Transverse colon (tissue), 4 donors: ENCODE results near the gene VBP1. TPM values are rescaled to one million over a fixed set of nuclear protein-coding genes. Genes with fewer than 3 reads are reported as not detected.

Experiments
- DNase-seq: peaks from one replicate; pipeline ENCODE4 v3.0.0-alpha.2; 2019
- H3K27ac ChIP-seq, 4 donors: fragments of 200-600 bp; sonication (generic); 2 replicates each; pipeline ENCODE4 v1.5.1; 2016 to 2018; ENCODE audit warnings: inconsistent platforms in 4 of 4
- H3K27me3 ChIP-seq: fragments of 200-600 bp; sonication (generic); 2 replicates; pipeline ENCODE4 v1.5.1; 2017; ENCODE audit warnings: inconsistent platforms
- H3K36me3 ChIP-seq, 4 donors: fragments of 200-600 bp; sonication (generic); 2 replicates each; pipeline ENCODE4 v1.5.1; 2017 to 2019; ENCODE audit warnings: inconsistent platforms in 4 of 4
- H3K4me1 ChIP-seq, 4 donors: fragments of 200-600 bp; sonication (generic); 2 replicates each; pipeline ENCODE4 v1.5.1; 2017 to 2020; ENCODE audit warnings: inconsistent platforms in 4 of 4
- H3K4me3 ChIP-seq, 4 donors: fragments of 200-600 bp; sonication (generic); 1 replicate in 1 of 4; 2 replicates in 3 of 4; pipeline versions ENCODE4 v1.5.1 to v1.6.1; 2017 to 2019; ENCODE audit warnings: inconsistent platforms in 4 of 4
- H3K9me3 ChIP-seq, 2 donors: fragments of 200-600 bp; sonication (generic); 2 replicates each; pipeline ENCODE4 v1.5.1; 2017 to 2019; ENCODE audit warnings: inconsistent platforms in 2 of 2
- EP300 ChIP-seq: sonication (generic); formaldehyde crosslinking; IDR thresholded peaks from one replicate; pipeline ENCODE4 v1.6.1; 2017; ENCODE audit warnings: antibody characterized with exemption, low read depth
- POLR2A ChIP-seq: fragments of 450-650 bp; IDR thresholded peaks from one replicate; pipeline ENCODE4 v1.6.1; 2016; ENCODE audit warnings: antibody characterized with exemption, mild to moderate bottlenecking, moderate library complexity
- POLR2AphosphoS5 ChIP-seq, 3 donors: sonication (generic); formaldehyde crosslinking; IDR thresholded peaks; one replicate each; pipeline ENCODE4 v1.6.1; 2016; ENCODE audit warnings: antibody characterized with exemption in 3 of 3
- WGBS, 2 donors: methylation state at CpG; one replicate each; pipeline ENCODE4 v1.1.5; 2018; ENCODE audit warnings: low coverage in 1 of 2; 5-methylcytosine and 5-hydroxymethylcytosine counted together
- in situ Hi-C, 4 donors: fragments of 200-750 bp; cut with MboI; loops; one replicate each; pipeline versions ENCODE4 v1.15.0 to v1.15.1; 2017; ENCODE audit warnings: low sequenced_read_pairs in 3 of 4, low pct_ligation_motif_present in 1 of 4, low pct_unique_long_range_greater_than_20kb in 1 of 4
- intact Hi-C: fragments of 100-400 bp; cut with DNase I; formaldehyde crosslinking; loops from one replicate; pipeline ENCODE4 v1.15.1; 2023; ENCODE audit warnings: low total_unique reads
- total RNA-seq, 4 donors: library from RNA; depleted of rRNA; stranded (reverse); fragments of >200 nt; gene quantifications; one replicate each; pipeline ENCODE4 v1.1.0, GENCODE V29; 2016
- TF ChIP-seq, protein P1 (sequence below), 5 experiments: fragments of 200-600 bp in 3 of 5; fragments of 450-650 bp in 2 of 5; sonication (generic) in 3 of 5; IDR thresholded peaks; 1 replicate in 2 of 5; 2 replicates in 3 of 5; pipeline ENCODE4 v1.5.1; 2016 to 2017; ENCODE audit warnings: antibody characterized with exemption in 5 of 5, inconsistent platforms in 3 of 5, mild to moderate bottlenecking in 2 of 5, moderate library complexity in 1 of 5

VBP1 gene
- total RNA-seq, 4 donors from 2014 or later, result 6.0 to 24.5 (median 22.3) TPM

DNA sequence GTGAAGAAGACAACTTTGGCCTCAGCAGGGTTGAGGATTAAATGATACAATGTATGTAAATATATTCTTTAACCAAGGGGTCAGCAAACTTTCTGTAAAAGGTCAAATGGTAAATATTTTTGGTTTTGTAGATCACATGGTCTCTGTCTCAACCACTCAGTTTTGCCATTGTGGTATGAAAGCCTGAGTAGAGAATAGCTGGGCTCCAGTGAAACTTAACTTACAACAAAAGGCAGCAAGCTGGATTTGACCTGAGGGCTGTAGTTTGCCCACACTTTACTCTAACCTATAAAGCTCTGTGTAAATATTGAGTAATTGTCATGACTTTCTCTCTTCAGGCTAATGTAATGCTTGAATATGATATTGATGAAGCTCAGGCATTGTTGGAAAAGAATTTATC, 19.6 kb downstream of the VBP1 start:
- Histone ChIP-seq H3K9me3 (no peaks in the 10 kb centered on the region), H3K4me3 (no peak overlapping the region), H3K36me3 (no peaks in the 10 kb centered on the region), H3K4me1 (no peaks in the 10 kb centered on the region), H3K27ac (no peak overlapping the region), H3K27me3 (no peaks in the 10 kb centered on the region)
- in situ Hi-C loops, result no loop called here
- intact Hi-C loops, result no loop called here
- DNase-seq, result no peak
- TF ChIP-seq POLR2A (no peak), EP300 (no peak), POLR2AphosphoS5 (IDR thresholded peaks at IDR 0.05) (no peak)
- TF ChIP-seq, protein P1, sequence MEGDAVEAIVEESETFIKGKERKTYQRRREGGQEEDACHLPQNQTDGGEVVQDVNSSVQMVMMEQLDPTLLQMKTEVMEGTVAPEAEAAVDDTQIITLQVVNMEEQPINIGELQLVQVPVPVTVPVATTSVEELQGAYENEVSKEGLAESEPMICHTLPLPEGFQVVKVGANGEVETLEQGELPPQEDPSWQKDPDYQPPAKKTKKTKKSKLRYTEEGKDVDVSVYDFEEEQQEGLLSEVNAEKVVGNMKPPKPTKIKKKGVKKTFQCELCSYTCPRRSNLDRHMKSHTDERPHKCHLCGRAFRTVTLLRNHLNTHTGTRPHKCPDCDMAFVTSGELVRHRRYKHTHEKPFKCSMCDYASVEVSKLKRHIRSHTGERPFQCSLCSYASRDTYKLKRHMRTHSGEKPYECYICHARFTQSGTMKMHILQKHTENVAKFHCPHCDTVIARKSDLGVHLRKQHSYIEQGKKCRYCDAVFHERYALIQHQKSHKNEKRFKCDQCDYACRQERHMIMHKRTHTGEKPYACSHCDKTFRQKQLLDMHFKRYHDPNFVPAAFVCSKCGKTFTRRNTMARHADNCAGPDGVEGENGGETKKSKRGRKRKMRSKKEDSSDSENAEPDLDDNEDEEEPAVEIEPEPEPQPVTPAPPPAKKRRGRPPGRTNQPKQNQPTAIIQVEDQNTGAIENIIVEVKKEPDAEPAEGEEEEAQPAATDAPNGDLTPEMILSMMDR (IDR thresholded peaks at IDR 0.05), result no peak

DNA sequence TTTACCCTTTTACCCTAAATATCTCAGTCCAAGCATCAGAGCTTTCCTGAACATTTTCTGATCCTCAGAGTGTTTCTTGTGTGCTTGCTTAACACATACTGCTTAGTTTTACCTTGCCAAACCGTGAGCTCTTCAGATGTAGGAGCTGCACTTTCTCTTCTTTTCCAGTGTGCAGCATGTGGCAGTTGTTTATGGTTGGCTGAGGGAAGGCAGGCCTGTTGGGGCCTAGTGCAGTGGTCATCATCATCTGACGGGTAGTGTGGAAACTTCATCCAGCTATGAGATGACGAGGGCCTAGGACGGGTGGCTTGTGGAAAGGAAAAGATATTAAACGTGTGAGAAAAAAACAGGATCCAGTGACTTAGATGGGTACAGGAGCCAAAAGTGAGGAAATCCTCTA, 21.5 kb downstream of the VBP1 start:
- in situ Hi-C loops (no loop called here), intact Hi-C loops (no loop called here)
- TF ChIP-seq EP300 (no peak), POLR2AphosphoS5 (IDR thresholded peaks at IDR 0.05) (peak; percentile 31 to 74 (median 57))
- H3K27ac ChIP-seq, result peak overlapping the region in 2 of 4 donors; percentile 5 to 15
- no peaks in the 10 kb centered on the region for H3K27me3 ChIP-seq
- no peaks in the 10 kb centered on the region for H3K36me3 ChIP-seq
- no peak overlapping the region for H3K4me3 ChIP-seq
- WGBS, 2 donors, result 60 to 79% methylated on average over 1 to 5 of the region's 5 CpGs
- no peak for DNase-seq
- H3K4me1 ChIP-seq, result no peaks in the 10 kb centered on the region
- H3K9me3 ChIP-seq, result no peaks in the 10 kb centered on the region

DNA sequence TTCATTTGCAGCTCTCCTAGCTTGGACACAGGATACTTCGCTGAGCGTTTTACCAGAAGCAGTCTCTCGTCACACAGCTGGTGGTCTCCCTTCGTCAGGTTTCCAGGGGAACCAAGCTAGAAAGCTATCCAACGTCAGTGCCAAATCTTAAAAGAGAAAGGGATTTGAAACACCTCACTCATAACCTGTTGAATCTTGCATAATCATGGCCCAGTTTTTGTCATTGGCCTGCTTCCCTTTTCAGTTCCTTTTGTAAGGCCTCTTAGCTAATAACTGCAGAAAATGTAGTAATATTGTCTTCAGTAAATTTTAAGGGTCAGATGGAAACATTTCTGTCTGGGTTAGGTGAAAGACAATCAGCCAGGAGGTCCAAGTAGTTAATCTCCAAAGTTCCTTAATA, 26.0 kb downstream of the VBP1 start:
- Histone ChIP-seq H3K36me3 (no peaks in the 10 kb centered on the region), H3K27ac (no peak overlapping the region), H3K9me3 (no peaks in the 10 kb centered on the region), H3K4me3 (no peak overlapping the region), H3K4me1 (no peaks in the 10 kb centered on the region), H3K27me3 (no peaks in the 10 kb centered on the region)
- WGBS, 2 donors, result 86 to 100% methylated on average over 1 to 5 of the region's 5 CpGs
- TF ChIP-seq POLR2A, result no peak
- no peak for TF ChIP-seq EP300
- TF ChIP-seq, protein P1 (IDR thresholded peaks at IDR 0.05), result no peak
- TF ChIP-seq POLR2AphosphoS5 (IDR thresholded peaks at IDR 0.05), result no peak
- no peak for DNase-seq
- intact Hi-C loops (no loop called here), in situ Hi-C loops (no loop called here)

DNA sequence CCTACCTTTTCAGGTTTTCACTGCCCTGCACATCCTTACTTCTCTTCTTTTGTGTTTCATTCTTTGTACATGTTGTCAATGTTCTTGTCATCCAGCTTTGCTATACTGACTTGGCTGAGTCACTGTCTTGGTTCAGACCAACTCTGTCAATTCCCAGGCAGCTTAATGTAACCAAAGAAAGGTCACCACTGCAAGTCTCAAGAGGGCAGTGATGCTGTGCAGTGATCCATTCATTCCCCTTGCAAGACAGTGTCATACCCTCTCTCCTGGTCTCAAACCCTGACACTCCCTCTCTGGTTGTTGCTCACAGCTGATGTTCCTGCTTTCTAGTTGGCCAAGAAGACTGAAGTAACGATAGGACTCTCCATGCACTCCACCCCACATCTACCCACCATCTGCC, 30.5 kb downstream of the VBP1 start:
- no peak overlapping the region for H3K4me3 ChIP-seq
- in situ Hi-C loops, result no loop called here
- H3K27me3 ChIP-seq, result no peaks in the 10 kb centered on the region
- TF ChIP-seq POLR2A (no peak), EP300 (no peak), POLR2AphosphoS5 (IDR thresholded peaks at IDR 0.05) (no peak)
- TF ChIP-seq, protein P1 (IDR thresholded peaks at IDR 0.05), result no peak
- no peak for DNase-seq
- WGBS, 2 donors, result 76% methylated on average over 1 of the region's 1 CpG; no CpG with 5 or more reads in 1 of the 2 donors
- no peak overlapping the region for H3K27ac ChIP-seq
- intact Hi-C loops, result no loop called here
- H3K9me3 ChIP-seq, result no peaks in the 10 kb centered on the region
- H3K4me1 ChIP-seq, result no peaks in the 10 kb centered on the region
- H3K36me3 ChIP-seq, result no peaks in the 10 kb centered on the region

DNA sequence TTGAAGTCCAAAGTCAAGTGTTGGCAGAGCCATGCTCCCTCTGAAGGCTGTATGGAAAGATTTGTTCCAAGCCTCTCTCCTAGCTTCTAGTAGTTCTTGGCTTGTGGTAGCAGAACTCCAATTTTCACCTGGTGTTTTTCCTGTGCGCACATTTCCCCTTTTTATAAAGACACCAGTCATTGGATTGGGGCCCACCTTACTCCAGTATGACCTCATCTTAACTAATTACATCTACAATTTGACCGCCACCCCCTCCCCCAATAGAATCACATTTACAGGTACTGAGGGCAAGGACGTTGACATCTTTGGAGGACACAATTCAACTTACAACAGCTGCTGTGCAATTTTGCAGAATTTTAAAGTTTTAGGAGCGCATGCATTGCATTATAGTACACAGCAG, 31.2 kb downstream of the VBP1 start:
- in situ Hi-C loops, result no loop called here
- TF ChIP-seq, protein P1 (IDR thresholded peaks at IDR 0.05), result no peak
- Histone ChIP-seq H3K27me3 (no peaks in the 10 kb centered on the region), H3K9me3 (no peaks in the 10 kb centered on the region), H3K27ac (no peak overlapping the region), H3K4me3 (no peak overlapping the region), H3K4me1 (no peaks in the 10 kb centered on the region), H3K36me3 (no peaks in the 10 kb centered on the region)
- DNase-seq, result no peak
- intact Hi-C loops, result no loop called here
- 65 to 100% methylated on average over 2 to 4 of the region's 4 CpGs for WGBS, 2 donors
